Amniotic stem cell (primary cell): ENCODE results near the gene MRC2.
"Not testable (repeated sequence)": the region's sequence is repeated elsewhere in the genome, so short reads cannot be mapped to it uniquely, and the experiment has no call there.

Source experiments
- DNase-seq: peaks from one replicate; lab custom pipeline; 2025; lab: John Stamatoyannopoulos, UW

The MRC2 gene

DNA sequence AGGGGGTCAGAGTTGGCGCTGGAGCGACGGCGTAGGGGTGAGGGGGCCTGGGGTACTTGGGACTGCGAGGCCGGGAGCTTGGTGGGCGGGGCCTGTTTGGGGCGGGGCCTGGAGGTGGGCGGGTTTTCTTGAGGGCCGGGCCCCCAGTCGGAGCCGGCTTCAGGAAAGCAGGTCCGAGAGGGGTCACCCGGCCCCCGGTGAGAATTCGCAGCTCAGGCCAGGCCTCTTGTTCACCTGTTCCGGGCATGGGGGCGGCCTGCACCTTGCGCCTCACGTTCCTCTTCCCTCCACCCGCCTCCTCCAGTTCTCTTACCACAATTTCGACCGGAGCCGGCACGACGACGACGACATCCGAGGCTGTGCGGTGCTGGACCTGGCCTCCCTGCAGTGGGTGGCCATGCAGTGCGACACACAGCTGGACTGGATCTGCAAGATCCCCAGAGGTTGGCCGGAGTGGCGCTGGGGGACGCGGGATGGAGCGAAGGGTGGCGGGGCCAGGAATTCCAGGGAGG is 52.5 kb downstream of the MRC2 start:
- no peak for DNase-seq

GRCh38 chr17:62680541-62681052 is 53.1 kb downstream of the MRC2 start:
- no peak for DNase-seq

GRCh38 chr17:62681061-62681938 is 53.8 kb downstream of the MRC2 start:
- no peak for DNase-seq

- DNase-seq, result no peak
These were observed 54.5 kb downstream of the MRC2 start for GRCh38 chr17:62681939-62682381.

DNA sequence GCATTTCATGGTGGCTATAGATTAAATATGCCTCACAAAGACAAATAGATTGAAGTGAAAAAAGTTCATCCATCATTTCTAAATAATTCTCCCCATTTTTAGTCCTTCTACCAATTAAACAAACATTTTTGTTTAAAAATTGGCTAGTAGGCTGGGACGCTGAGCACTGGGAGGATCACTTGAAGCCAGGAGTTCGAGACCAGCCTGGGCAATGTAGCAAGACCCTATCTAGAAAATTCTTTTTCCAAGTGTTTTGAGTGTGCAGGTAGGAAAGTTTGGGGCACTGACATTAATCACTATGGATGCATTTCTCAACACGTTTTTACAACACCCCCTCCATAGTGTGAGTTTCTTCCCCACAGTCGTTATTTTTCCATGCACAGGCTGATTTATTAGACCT is 56.7 kb downstream of the MRC2 start:
- no peak for DNase-seq

- no peak for DNase-seq
These were observed 60.5 kb downstream of the MRC2 start for GRCh38 chr17:62687997-62688396.

GRCh38 chr17:62688398-62689160 is 61.1 kb downstream of the MRC2 start:
- no peak for DNase-seq

DNA sequence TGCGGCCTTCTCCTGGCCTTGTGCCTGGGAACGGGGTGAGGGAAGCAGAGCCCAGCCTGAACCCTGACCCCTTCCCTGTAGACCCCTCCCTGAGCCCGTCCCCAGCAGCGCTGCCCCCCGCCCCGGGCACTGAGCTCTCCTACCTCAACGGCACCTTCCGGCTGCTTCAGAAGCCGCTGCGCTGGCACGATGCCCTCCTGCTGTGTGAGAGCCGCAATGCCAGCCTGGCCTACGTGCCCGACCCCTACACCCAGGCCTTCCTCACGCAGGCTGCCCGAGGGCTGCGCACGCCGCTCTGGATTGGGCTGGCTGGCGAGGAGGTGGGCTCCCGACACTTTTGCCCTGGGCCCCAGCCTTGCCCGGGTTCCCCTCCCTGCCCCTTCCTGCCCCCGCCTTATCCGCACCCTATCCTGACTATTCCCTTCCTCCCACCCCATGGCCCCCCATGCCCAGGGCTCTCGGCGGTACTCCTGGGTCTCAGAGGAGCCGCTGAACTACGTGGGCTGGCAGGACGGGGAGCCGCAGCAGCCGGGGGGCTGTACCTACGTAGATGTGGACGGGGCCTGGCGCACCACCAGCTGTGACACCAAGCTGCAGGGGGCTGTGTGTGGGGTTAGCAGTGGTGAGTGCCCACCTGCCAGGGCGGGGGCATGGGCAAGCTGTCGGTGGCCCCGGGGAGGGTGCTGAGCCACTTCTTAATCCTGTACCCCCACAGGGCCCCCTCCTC is 62.1 kb downstream of the MRC2 start:
- DNase-seq, result no peak

- DNase-seq, result no peak
These were observed 62.9 kb downstream of the MRC2 start for GRCh38 chr17:62690168-62690897.

- DNase-seq, result not testable (repeated sequence)
These were observed 64.1 kb downstream of the MRC2 start for GRCh38 chr17:62691589-62691915.

GRCh38 chr17:62692159-62692651 is 64.7 kb downstream of the MRC2 start:
- DNase-seq, result no peak

DNA sequence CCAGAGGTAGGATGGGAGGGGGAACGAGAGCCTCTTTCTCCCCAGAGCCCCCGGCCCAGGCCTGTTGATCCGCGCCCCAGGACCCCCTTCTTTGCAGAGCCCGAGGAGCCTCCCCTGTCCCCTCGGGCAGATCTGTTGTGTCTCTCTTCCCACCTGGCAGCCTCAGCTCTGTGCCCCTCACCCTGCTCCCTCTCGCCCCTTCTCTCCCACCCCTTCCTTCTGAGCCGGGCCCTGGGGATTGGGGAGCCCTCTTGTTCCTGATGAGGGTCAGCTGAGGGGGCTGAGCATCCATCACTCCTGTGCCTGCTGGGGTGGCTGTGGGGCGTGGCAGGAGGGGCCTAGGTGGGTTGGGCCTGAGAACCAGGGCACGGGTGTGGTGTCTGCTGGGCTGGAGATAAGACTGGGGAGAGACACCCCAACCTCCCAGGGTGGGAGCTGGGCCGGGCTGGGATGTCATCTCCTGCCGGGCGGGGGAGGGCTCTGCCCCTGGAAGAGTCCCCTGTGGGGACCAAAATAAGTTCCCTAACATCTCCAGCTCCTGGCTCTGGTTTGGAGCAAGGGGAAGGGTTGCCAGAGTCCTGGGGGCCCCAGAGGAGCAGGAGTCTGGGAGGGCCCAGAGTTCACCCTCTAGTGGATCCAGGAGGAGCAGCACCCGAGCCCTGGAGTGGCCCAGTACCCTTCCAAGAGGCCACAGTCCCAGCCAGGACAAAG is 65.4 kb downstream of the MRC2 start:
- no peak for DNase-seq

- no peak for DNase-seq
These were observed 66.3 kb downstream of the MRC2 start for GRCh38 chr17:62693616-62694409.

- DNase-seq, result not testable (repeated sequence)
These were observed 67.7 kb downstream of the MRC2 start for GRCh38 chr17:62695093-62695738.

DNA sequence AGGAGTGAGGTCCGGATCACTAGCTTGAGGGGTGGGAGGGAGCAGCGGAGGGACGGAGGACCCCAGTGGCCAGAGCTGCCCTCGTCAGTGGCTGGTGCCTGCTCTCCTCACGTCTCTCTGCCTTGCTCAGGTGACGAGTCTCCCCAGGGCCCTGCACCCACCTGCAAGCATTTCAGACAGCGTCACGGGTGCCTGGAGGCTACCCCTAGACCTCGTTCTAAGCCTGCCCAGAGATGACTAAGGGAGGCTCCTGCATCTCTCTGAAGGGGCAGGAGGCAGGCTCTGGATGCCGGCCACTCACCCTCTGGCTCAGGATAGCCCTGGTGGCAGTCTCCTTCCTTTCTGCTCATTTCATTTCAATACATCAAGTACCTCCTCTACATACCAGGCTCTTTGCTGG is 68.8 kb downstream of the MRC2 start:
- no peak for DNase-seq

DNA sequence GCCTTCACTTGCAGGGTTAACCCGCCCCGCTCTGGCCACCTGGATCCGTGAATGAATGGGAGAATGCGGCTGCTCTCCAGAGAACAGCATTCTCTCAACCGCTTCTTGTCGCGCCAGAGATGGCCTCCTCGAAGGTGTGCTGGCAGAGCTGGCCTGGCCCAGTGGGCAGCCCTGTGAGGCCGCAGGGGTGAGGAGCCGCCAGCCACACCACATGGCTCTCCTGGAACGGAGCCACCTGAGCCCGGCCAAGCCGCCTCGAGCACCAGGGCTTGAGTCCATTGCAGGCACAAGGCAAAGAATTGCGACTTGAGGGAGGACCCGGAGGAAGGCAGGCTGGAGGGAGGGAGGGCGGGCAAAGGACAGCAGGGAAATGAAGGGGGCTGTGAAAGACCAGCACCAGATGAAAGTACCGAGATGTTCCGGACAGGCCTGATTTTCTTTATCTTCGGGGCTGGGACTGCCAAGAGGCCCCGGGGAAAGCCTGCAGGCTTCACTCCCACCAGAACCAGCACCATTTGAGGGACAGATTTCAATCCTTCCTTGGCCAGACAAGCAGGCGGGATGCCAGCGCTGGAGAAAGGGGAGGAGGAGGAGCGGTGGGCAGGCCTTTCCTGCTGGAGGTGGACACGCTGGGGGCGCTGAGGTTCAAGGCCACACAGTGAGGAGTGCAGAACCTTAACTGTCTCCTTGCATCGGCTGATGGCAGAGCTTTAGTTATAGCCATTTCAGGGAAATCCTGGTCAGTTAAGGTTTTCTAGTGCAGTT is 69.4 kb downstream of the MRC2 start:
- no peak for DNase-seq

GRCh38 chr17:62698459-62698858 is 71.0 kb downstream of the MRC2 start:
- not testable (repeated sequence) for DNase-seq

DNA sequence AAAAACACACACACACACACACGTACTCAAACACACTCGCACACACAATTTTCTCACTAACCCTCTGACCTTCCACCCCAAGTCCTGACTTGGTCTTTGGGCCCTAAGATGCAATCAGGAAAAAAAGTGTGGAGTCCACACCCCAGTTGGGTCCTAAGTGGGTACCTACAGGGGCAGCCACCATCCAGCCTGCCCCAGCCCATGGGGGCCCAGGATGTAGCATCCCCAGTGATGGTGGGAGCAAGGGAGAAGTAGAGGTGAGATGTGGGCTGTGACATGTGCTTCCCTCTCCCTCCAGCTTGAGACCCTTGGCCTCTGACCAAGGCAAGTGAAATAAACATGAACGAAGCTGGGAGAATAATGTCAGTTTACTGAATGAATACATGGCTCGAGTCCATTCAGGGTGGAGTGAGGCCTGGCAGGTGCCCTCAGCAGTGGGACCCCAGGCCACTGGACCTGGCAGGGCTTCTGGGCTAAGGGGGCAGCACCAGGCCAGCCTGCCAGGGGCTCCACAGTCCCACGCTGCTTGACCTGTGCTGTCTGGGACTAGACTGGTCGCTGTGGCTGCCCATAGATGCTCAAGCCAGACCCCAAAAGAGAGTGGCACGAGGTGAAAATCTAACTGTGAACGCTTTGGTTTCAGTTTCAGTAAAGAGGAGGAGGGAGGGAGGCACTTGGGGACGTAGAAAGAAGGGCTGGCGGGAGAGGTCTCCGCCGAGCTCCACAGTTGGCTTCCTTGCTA is 73.7 kb downstream of the MRC2 start:
- DNase-seq, result no peak
